Loucy (cell line): Measurements from ENCODE around the gene HLA-DMA.
A peak's percentile ranks its signal among the peaks of the same experiment; 100 is the strongest.
"Not testable (repeated sequence)": the region's sequence is repeated elsewhere in the genome, so short reads cannot be mapped to it uniquely, and the experiment has no call there.

Experiments
- H2AFZ ChIP-seq: fragments of 200-600 bp; sonication (generic); 2 replicates; pipeline ENCODE4 v1.6.0; 2016; ENCODE audit warnings: antibody characterized with exemption, mild to moderate bottlenecking, low read length, moderate library complexity
- H3F3A ChIP-seq: fragments of 200-600 bp; 2 replicates; pipeline ENCODE4 v1.6.0; 2016; ENCODE audit warnings: antibody characterized with exemption, low read depth, mild to moderate bottlenecking
- H3K27me3 ChIP-seq: fragments of 200-600 bp; sonication (generic); 2 replicates; pipeline ENCODE4 v1.6.1; 2014; ENCODE audit warnings: low read length, mild to moderate bottlenecking; ENCODE audit not compliant: insufficient read depth, poor library complexity, severe bottlenecking
- H3K36me3 ChIP-seq: fragments of 200-600 bp; sonication (generic); 2 replicates; pipeline ENCODE4 v1.6.1; 2016; ENCODE audit warnings: low read length; ENCODE audit not compliant: insufficient read depth
- H3K4me1 ChIP-seq: fragments of 200-600 bp; sonication (generic); 2 replicates; pipeline ENCODE4 v1.5.1; 2014; ENCODE audit warnings: low read length, mild to moderate bottlenecking; ENCODE audit not compliant: insufficient read depth, poor library complexity, severe bottlenecking
- H3K4me2 ChIP-seq: fragments of 200-600 bp; sonication (generic); 2 replicates; pipeline ENCODE4 v1.6.0; 2014; ENCODE audit warnings: antibody characterized with exemption, low read length, low read depth, mild to moderate bottlenecking; ENCODE audit not compliant: poor library complexity, severe bottlenecking
- H3K4me3 ChIP-seq: fragments of 200-600 bp; sonication (generic); 2 replicates; pipeline ENCODE4 v1.5.1; 2014; ENCODE audit warnings: low read length, mild to moderate bottlenecking, mixed read lengths; ENCODE audit not compliant: poor library complexity, severe bottlenecking
- H3K79me2 ChIP-seq: fragments of 200-600 bp; sonication (generic); 2 replicates; pipeline ENCODE4 v1.6.1; 2014; ENCODE audit warnings: low read length; ENCODE audit not compliant: insufficient read depth
- H3K9ac ChIP-seq: fragments of 200-600 bp; sonication (generic); 2 replicates; pipeline ENCODE4 v1.6.0; 2014; ENCODE audit warnings: mild to moderate bottlenecking, low read depth, low read length, moderate library complexity; ENCODE audit not compliant: poor library complexity, severe bottlenecking
- H3K9me2 ChIP-seq: fragments of 200-600 bp; sonication (generic); replicated peaks from 2 replicates; pipeline ENCODE4 v1.6.1; 2016; ENCODE audit warnings: low read depth, low read length, mixed read lengths
- H3K9me3 ChIP-seq: fragments of 200-600 bp; sonication (generic); 2 replicates; pipeline ENCODE4 v1.6.1; 2014; ENCODE audit warnings: mild to moderate bottlenecking, antibody characterized with exemption, low read length, low read depth; ENCODE audit not compliant: insufficient read depth
- H4K20me1 ChIP-seq: fragments of 200-600 bp; sonication (generic); 2 replicates; pipeline ENCODE4 v1.6.0; 2014; ENCODE audit warnings: antibody characterized with exemption, low read length, mild to moderate bottlenecking; ENCODE audit not compliant: insufficient read depth, poor library complexity, severe bottlenecking
- EZH2phosphoT487 ChIP-seq: fragments of 200-600 bp; IDR thresholded peaks from 2 replicates; pipeline ENCODE4 v1.6.1; 2018; ENCODE audit warnings: antibody characterized with exemption, mild to moderate bottlenecking, moderate library complexity, borderline replicate concordance
- TF ChIP-seq, protein P1 (sequence below): fragments of 200-600 bp; sonication (generic); conservative IDR thresholded peaks from 2 replicates; pipeline ENCODE4 v1.5.1; 2014; ENCODE audit warnings: mild to moderate bottlenecking, antibody characterized with exemption, low read length

HLA-DMA gene

GRCh38 chr6:32945953-32946352, 6.9 kb downstream of the HLA-DMA start:
- peaks cover 47% of the 10 kb centered on the region for H3K4me1 ChIP-seq

GRCh38 chr6:32945108-32945760, 7.7 kb downstream of the HLA-DMA start:
- H3K4me2 ChIP-seq, result peak overlapping the region; percentile 63
- no peaks in the 10 kb centered on the region for H3K9me3 ChIP-seq
- TF ChIP-seq EZH2phosphoT487, result no peak
- TF ChIP-seq, protein P1, sequence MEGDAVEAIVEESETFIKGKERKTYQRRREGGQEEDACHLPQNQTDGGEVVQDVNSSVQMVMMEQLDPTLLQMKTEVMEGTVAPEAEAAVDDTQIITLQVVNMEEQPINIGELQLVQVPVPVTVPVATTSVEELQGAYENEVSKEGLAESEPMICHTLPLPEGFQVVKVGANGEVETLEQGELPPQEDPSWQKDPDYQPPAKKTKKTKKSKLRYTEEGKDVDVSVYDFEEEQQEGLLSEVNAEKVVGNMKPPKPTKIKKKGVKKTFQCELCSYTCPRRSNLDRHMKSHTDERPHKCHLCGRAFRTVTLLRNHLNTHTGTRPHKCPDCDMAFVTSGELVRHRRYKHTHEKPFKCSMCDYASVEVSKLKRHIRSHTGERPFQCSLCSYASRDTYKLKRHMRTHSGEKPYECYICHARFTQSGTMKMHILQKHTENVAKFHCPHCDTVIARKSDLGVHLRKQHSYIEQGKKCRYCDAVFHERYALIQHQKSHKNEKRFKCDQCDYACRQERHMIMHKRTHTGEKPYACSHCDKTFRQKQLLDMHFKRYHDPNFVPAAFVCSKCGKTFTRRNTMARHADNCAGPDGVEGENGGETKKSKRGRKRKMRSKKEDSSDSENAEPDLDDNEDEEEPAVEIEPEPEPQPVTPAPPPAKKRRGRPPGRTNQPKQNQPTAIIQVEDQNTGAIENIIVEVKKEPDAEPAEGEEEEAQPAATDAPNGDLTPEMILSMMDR, result no peak
- H3K36me3 ChIP-seq, result no peaks in the 10 kb centered on the region
- H3K79me2 ChIP-seq, result no peaks in the 10 kb centered on the region; the same call in 1 of the 2 replicates
- peak overlapping the region; percentile 55 for H3K4me3 ChIP-seq
- peaks cover 53% of the 10 kb centered on the region for H3K4me1 ChIP-seq
- H2AFZ ChIP-seq, result no peak overlapping the region
- H3K27me3 ChIP-seq, result no peaks in the 10 kb centered on the region
- peak overlapping the region; percentile 48 for H3K9ac ChIP-seq
- no peaks in the 10 kb centered on the region for H3K9me2 ChIP-seq
- no peaks in the 10 kb centered on the region for H4K20me1 ChIP-seq
- 0 out of 2 replicates have a peak, but pooled peaks cover 3% of the 10 kb centered on the region for H3F3A ChIP-seq

More at GRCh38 chr6:32945953-32946352, 6.9 kb downstream of the HLA-DMA start:
- H3K4me3 ChIP-seq, result no peak overlapping the region
- no peaks in the 10 kb centered on the region for H3K36me3 ChIP-seq
- no peak for TF ChIP-seq EZH2phosphoT487
- TF ChIP-seq, protein P1, result no peak
- H3K9me2 ChIP-seq, result no peaks in the 10 kb centered on the region
- no peaks in the 10 kb centered on the region for H4K20me1 ChIP-seq
- no peaks in the 10 kb centered on the region for H3K9me3 ChIP-seq
- H3K79me2 ChIP-seq, result no peaks in the 10 kb centered on the region
- no peak overlapping the region for H3K4me2 ChIP-seq
- no peak overlapping the region for H2AFZ ChIP-seq
- H3K9ac ChIP-seq, result no peak overlapping the region
- 0 out of 2 replicates have a peak, but pooled peaks cover 3% of the 10 kb centered on the region for H3F3A ChIP-seq
- H3K27me3 ChIP-seq, result no peaks in the 10 kb centered on the region

DNA sequence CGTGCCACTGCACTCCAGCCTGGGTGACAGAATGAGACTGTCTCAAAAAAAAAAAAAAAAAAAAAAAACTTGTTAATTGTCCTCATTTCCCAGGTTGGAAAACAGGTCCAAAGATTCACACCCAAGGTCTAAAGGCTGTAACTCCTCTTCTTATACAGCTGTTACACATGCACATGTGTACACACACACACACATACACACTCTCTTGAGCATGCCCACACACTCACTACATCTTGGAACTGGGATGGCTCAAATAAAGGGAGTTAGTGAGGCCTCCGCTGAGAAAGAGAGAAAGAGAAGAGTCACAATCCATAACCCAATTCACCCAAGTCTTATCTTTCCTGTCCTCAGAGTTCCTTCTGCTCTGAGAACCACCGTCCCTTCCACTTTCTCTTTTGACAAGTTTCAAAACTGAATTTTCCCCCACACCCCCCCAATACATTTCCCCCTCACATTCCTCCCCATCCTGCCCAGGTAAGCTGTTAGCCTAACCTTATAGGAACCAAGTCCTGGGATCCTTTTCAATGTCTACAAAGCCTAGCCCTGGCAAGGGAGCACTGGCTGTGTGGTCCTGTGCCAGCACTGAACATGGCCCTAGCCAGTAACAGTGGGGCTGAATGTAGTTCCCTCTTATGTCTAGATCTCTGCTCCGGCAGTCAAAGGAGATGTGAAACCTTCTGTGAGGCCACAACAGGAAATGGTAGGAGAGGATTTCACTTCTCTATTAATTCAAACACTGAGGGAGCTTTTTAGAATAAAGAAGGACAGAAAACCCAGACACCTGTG, 8.8 kb downstream of the HLA-DMA start:
- H3K9me3 ChIP-seq, result no peaks in the 10 kb centered on the region
- peaks cover 53% of the 10 kb centered on the region for H3K4me1 ChIP-seq
- H3K9ac ChIP-seq, result peak overlapping the region; percentile 48
- H3K4me2 ChIP-seq, result peak overlapping the region; percentile 63
- peak overlapping the region; percentile 55 for H3K4me3 ChIP-seq
- no peaks in the 10 kb centered on the region for H3K36me3 ChIP-seq
- TF ChIP-seq EZH2phosphoT487, result no peak
- TF ChIP-seq, protein P1, result no peak
- H3F3A ChIP-seq, result 0 out of 2 replicates have a peak, but pooled peaks cover 3% of the 10 kb centered on the region
- no peaks in the 10 kb centered on the region for H3K9me2 ChIP-seq
- H4K20me1 ChIP-seq, result no peaks in the 10 kb centered on the region
- peak overlapping the region; percentile 68 for H2AFZ ChIP-seq
- no peaks in the 10 kb centered on the region; the same call in 1 of the 2 replicates for H3K79me2 ChIP-seq
- no peaks in the 10 kb centered on the region for H3K27me3 ChIP-seq

- H3K4me3 ChIP-seq, H3K9me2 ChIP-seq, H3K79me2 ChIP-seq, H4K20me1 ChIP-seq, H2AFZ ChIP-seq, H3K9ac ChIP-seq, H3K27me3 ChIP-seq, H3K9me3 ChIP-seq, H3K36me3 ChIP-seq, H3F3A ChIP-seq: not testable (repeated sequence)
- Histone ChIP-seq H3K4me1 (peaks cover 53% of the 10 kb centered on the region), H3K4me2 (peak overlapping the region; percentile 89)
Observed at GRCh38 chr6:32942555-32943123, 10.3 kb downstream of the HLA-DMA start.
